ENCODE data around the gene TMEM80.
"Not testable (repeated sequence)": the region's sequence is repeated elsewhere in the genome, so short reads cannot be mapped to it uniquely, and the experiment has no call there.

TMEM80 gene

DNA sequence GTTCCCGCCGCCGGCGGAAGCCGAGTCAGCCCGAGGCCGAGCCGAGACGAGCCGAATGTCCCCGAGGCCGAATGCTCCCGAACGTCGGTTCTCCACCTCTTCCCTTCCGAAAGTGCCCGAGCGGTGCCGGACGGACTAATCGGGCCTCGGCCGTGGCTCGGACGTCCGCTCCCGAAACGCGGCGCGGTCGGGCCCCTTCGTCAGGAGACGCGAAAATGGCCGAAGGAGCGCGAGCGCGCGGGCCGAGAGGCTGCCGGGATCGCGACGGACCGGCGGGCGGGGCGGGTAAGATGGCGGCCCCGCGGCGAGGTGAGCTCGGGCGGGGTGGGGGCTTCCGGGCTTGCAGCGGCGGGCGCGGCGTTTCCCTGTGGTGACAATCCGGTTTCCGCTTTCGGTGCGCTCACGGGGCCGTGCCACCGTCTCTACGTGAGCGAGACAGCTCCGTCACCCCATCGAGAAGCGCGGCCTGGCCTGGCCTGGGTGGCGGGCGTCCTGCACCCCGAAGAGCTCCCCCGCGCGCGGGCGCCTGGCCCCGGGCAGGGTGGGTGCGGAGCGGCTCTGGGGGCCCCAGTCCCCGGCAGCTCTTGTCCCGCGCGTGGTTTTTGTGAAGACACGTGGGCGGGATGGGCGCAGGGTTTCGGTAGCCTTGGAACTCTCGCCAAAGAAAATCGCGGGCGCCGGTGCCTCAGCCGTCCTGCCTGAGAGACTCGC lies at the start of gene TMEM80:
TMEM80 (plus strand) TSS at position 279 of the 711 bp plus-strand sequence; CDS start at position 291, 12 bp downstream.
- FAIRE-seq (peak; percentile 94), DNase-seq (ENCODE audit: insufficient read length, low spot score) (peak; percentile 91)

DNA sequence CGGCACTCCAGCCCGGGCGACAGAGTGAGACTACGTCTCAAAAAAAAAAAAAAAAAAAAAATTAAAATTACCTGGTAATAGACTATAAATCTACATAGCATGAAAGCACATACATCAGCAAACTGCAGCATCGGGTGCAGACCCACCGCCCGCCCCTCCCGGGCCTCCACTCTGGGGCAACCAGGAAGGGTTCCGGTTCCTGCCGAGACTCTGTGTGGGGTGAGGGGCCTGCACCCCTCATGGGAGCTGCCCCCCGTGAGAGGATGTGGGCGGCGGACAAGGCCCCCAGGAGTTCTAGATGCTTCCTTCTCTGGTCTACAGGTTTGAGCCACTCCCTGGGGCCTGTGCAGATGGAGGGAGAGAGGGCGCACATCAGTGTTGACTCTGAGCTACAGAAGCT lies 49.4 kb upstream of the TMEM80 start:
- DNase-seq (ENCODE audit: insufficient read length, low spot score) (no peak), FAIRE-seq (no peak)

DNA sequence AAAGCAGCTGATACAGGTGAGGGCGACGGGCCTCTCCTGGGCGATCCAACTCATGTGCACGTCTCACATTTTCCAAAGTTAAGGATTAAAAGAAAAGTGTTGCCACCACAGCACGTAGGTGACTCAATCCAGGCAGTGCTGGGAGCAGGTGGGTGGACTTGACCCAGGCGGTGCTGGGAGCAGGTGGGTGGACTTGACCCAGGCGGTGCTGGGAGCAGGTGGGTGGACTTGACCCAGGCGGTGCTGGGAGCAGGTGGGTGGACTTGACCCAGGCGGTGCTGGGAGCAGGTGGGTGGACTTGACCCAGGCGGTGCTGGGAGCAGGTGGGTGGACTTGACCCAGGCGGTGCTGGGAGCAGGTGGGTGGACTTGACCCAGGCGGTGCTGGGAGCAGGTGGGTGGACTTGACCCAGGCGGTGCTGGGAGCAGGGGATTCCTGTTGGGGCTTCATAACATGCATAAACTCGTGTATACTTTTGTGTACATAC lies 47.9 kb upstream of the TMEM80 start:
- DNase-seq (ENCODE audit: insufficient read length, low spot score); FAIRE-seq: not testable (repeated sequence)

DNA sequence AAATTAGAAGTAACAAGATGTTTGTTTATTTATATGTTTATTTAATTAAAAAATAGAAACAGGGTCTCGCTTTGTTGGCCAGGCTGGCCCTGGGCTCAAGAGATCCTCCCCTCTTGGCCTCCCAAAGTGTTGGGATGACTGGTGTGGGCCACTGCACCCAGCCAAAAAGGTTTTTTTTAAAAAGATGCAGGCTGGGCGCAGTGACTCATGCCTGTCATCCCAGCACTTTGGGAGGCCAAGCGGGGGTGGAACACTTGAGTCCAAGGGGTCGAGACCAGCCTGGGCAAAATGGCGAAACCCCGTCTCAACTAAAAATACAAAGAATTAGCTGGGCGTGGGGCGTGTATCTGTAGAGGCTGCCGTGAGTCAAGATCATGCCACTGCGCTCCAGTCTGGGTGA lies 45.1 kb upstream of the TMEM80 start:
- no peak for FAIRE-seq
- no peak for DNase-seq (ENCODE audit: insufficient read length, low spot score)

DNA sequence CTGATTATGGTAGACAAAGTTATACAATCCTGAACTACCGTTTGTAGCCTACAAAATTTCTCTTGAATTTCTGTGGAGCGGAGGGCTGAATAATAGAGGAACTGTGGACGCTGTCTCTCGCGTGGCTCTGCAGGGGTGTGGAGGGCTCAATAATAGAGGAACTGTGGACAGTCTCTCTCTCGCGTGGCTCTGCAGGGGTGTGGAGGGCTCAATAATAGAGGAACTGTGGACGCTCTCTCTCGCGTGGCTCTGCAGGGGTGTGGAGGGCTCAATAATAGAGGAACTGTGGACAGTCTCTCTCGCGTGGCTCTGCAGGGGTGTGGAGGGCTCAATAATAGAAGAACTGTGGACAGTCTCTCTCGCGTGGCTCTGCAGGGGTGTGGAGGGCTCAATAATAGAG lies 42.5 kb upstream of the TMEM80 start:
- not testable (repeated sequence) for FAIRE-seq; DNase-seq (ENCODE audit: insufficient read length, low spot score)

DNA sequence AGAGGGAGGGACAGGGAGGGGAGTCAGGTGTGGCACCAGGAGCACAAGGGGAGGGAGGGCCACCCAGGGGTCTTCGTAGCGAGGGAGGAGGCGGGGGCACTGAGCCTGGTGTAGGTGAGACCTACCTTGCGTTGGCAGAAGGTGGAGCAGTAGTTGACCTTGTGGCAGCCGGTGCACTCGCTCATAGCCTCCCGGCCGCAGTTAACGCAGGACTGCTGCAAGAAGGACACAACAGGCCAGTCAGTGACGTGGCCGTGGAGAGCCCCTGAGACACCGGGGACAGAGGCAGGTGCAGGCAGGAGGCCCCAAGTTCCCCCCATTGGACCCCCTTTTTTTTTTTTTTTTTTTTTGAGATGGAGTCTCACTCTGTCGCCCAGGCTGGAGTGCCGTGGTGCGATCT lies 41.8 kb upstream of the TMEM80 start:
- no peak for FAIRE-seq

DNA sequence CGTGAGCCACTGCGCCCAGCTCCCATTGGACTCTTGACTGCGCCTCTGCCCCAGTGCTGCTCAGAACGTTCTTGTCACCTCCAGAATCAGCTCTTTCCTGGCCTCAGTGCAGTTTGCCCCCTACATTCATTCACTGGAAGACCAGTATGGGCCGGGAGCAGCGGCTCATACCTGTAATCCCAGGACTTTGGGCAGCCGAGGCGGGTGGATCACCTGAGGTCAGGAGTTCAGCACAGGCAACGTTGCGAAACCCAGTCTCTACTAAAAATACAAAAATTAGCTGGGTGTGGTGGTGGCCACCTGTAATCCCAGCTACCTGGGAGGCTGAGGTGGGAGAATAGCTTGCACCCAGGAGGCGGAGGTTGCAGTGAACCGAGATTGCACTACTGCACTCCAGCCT lies 41.2 kb upstream of the TMEM80 start:
- not testable (repeated sequence) for FAIRE-seq

More for the DNA sequence above, 41.8 kb upstream of the TMEM80 start:
- no peak for DNase-seq (ENCODE audit: insufficient read length, low spot score)

DNA sequence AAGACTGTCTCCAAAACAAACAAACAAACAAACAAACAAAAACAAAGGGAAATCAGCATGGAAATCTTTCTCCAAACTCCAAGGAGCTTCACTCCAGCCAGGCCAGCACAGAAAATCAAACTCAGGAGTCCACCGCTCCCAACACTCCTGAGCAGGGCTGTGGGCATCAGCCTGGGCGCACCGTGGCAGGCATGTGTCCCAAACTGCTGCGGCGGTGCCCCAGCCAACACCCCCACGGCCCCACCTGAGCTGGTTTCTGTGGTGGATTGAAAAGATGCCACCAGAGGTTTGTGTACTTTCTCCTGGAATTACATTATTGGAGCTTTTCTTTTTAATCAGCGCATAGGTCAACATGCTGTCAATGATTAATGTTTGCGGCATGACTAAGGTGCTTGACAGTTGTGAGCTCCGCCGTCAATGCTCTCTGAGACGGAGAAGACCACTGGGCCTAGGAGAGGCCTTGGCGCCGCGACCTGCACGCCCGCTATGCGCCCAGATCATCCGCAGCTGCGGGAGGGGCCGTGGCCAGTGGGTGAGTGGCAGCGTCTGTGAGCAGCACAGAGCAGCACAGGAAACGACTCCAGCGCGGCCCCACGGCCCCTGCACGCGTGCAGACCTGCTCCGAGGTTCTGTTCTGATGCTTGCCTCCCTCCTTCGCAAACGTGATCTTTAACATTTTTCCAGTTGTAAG lies 40.4 kb upstream of the TMEM80 start:
- DNase-seq (ENCODE audit: insufficient read length, low spot score) (no peak), FAIRE-seq (no peak)

More for the DNA sequence above, 41.2 kb upstream of the TMEM80 start:
- not testable (repeated sequence) for DNase-seq (ENCODE audit: insufficient read length, low spot score)

DNA sequence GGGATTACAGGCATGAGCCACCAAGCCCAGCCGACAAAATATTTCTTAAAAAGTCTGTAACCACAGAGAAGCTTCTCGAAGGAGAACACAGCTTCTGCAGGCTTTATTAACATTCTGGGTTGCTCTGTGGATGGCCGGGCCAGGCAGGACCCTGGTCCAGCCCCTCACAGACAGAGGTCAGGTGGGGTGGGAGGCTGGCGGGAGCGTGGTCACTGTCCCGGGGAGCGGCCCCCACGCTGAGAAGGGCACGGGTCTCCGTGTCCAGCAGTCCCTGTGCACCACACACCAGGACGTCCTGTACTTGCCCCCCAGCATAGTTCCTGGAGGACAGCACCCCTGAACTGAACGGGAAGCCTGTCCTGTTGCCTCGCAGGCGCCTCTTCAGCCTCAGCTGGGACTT lies 39.2 kb upstream of the TMEM80 start:
- DNase-seq (ENCODE audit: insufficient read length, low spot score) (no peak), FAIRE-seq (no peak)

DNA sequence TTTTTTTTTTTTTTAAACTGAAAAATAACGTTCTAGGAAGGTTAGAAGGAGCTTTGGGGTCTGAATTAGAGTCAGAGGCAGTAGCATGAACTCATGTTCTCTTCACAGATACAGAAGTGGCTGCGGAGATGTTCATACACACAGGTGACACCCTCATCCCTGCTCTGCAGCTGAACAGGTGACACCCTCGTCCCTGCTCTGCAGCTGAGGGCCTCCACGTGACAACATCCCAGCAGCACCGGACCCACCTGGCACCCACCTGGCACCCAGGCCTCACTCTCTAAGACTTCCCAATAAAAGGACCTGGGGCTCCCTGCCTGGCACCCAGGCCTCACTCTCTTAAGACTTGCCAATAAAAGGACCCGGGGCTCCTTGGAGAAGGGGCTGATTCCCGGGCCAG lies 38.8 kb upstream of the TMEM80 start:
- DNase-seq (ENCODE audit: insufficient read length, low spot score) = no peak
- no peak for FAIRE-seq

DNA sequence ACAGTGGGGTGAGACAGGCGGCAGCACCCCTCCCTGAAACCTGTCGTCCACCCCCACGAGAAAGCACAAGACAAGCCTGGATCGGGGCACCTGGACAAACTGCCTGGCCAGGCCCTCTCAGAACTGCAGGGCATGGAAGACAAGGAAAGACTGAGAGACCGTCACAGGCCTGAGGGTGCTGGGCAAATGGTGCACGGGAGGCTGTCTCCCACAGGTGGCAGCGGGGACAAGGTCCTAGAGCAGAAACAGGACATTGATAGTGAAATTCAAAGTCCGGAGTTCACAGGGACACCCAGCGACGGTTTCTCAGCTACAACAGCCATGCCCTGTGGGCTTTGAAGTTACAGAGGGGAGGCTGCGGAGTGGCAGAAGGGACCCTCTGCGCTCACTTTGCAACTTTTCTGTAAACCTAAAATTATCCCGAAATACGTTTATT lies 37.9 kb upstream of the TMEM80 start:
- FAIRE-seq (no peak), DNase-seq (ENCODE audit: insufficient read length, low spot score) (no peak)

DNA sequence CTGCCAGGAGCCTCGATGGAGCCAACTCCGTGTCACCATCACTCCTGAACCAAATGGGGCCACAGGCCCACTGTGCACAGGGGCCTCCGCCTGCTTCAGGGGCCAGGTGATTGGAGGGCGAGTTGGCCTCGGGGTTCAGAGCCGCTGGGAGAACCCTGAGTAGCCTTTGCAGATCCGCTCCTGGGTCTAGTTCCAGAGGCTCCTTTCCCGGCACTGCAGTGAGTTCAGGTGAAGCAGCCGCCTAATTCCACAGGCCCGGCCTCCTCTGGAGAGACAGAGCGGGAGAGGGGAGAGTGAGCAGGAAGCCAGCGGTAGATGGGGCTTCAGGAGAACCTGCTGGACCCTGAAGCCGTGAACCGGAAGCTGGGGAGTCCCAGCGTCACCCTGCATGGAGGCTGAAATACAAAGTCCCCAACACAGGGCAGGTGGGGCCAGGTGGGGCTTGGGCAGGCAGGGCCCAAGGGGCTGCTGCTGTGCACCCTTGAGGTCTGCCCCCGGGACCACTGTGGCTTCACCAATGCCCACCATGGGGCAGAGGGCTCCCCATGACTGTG lies 36.0 kb upstream of the TMEM80 start:
- no peak for DNase-seq (ENCODE audit: insufficient read length, low spot score)
- no peak for FAIRE-seq

DNA sequence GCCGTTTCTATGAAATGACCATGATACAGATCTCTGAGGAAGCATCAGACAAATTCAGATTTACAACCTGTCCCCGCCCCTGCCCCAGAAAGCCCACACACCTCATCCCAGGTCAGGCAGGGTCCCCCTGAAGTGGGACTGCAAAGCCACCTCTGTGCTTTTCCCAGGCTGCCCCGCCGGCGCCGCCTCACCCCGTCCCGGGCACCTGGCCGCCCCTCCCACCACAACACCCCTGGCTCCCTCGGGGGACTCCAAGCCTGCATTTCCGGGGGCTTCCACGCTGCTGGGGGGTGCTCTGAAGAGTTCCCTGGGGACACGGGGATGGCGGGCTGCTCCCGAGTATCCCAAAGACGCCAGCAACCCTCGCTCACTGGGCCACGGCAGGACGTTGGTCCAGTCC lies 35.3 kb upstream of the TMEM80 start:
- DNase-seq (ENCODE audit: insufficient read length, low spot score) = no peak
- FAIRE-seq = no peak

DNA sequence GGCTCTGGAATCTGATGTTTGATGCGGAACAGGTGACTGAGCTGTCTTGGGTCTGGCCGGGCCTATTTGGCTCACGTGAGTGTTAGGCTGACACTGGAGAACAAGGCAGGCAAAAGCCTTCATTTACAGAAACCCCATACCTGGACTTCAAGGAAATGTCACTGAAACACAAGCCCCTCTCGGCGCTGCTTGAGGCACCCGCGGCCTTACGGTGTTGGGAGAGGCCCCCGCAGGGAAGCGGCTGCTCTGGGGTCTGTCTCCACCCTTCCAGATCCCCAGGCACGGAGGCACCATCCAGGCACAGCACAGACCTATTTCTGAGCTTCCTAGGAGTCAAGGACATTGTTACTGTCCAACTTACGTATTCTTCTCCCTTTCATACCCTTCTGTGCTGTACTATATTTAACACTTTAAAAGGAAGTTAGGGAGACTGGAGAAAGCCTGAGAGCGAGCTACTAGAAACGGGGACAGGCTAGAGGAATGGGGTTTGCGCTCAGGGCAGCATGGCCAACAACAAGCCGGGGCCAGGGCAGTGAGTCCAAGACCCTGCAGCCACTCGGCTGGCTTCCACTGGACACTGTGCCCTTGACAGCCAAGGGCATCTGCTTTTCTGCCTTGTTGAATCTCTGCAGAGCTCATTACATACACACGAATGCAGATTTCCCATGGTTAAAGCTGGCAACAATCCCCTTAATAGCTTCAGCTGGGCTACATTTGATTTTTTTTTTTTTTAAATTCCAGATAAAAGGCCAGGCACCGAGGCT lies 34.8 kb upstream of the TMEM80 start:
- DNase-seq (ENCODE audit: insufficient read length, low spot score) (no peak), FAIRE-seq (no peak)

DNA sequence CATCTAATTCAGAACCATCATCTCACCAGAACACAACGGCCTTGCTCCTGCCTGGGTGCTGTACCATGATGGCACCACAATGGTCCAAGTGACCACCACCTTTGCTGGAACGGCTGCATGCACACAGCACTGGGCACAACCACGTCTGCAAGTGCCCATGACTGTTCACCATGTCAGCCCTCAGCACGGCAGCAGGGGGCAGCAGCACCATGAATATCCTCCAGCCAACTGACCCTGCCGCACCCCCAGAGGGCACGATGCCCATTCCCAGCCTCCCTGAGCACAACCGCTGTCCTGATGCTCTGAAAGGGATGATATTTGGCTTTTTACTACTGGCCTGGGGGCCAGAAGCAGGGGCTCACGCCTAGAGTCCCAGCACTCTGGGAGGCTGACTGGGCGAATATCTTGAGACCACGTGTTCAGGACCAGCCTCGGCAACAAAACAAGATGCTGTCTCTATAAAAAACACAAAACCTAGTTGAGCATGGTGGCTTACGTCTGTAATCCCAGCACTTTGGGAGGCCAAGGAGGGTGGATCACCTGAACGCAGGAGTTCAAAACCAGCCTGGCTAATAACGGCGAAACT lies 32.8 kb upstream of the TMEM80 start:
- DNase-seq (ENCODE audit: insufficient read length, low spot score) = peak; percentile 78
- peak; percentile 91 for FAIRE-seq

DNA sequence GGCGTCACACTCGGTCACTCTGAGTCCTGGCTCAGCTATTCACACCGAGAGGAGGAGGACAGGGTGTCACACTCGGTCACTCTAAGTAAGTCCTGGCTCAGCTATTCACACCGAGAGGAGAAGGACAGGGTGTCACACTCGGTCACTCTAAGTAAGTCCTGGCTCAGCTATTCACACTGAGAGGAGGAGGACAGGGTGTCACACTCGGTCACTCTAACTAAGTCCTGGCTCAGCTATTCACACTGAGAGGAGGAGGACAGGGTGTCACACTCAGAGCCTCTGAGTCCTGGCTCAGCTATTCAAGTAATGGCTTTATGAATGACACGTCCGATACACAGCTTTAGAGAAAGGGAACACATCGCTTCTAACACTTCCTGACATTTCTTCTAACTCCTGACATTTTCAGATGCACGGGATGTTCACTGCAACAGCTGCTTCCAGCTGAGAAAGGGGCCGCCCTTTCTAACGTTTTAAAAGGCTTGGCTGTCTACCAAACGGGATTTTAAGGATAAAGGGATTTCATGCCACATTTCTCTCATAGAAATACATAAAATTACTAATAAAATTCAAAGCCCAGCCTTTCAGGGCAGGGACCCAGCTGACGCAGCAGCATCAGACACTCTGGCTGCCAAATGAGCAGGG lies 30.4 kb upstream of the TMEM80 start:
- DNase-seq (ENCODE audit: insufficient read length, low spot score) = no peak
- no peak for FAIRE-seq

DNA sequence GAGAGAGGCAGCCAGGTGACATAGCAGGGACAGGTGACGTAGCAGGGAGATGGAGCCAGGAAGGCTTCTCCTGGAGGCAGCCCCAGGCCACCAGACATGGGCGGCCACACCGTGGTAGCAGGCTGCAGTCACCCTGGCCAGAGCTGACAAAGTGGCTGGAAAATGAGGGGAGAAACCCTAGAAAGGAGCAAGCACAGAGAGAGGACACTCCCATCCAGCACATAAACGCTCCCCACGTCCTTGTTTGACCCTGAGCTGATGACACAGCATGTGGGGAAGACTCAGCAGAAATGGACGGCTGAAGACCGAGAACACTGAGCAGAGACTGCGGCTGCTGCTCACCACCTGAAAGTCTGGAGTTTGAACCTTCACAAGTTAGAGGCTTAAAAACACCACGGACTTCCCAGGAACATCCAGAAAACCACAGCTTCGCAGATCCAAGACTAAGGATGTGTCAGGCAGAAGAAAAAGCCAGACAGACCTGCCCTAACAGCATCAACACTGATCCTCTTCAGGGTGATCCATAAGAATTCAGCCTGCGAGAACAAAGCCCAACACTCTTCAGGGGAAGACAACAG lies 29.8 kb upstream of the TMEM80 start:
- FAIRE-seq (no peak), DNase-seq (ENCODE audit: insufficient read length, low spot score) (no peak)

DNA sequence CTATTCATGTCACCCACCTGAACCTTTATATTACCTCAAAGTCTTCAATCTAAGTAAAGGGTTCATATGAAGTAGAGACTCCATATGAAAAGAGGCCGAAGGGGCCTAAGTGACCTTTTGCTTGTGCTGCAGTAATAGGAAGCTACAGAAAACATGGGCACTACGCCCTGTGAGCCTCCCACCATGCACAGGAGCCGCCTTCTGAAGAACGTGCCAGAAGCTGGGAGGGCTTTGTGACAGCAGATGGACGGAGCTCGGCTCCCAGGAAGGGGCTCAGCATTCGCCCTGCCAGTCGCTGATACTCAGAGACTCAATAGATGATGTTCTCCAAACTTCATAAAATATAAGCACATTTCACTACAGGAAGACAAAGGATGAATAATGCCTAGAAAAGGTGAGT lies 21.8 kb upstream of the TMEM80 start:
- FAIRE-seq (no peak), DNase-seq (ENCODE audit: insufficient read length, low spot score) (no peak)

DNA sequence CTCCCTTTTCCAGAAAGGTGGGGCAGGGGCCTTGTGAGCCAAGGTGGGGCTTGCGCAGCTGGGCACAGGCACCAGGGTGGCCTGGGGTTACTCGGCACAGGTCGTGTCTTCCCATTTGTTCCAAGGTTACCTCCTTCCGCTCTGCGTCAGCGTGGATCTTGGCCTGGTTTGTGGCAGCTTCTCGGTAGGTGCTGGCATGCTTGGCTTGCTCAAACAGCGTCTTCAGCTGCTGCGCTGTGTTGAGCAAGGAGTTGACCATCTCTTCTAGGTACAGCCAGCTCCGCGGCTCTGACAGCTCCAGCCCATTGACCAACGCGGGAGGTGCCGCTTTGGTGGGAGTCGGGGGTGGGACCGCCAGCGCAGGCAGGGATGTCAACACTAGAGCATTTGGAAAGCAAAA lies 21.2 kb upstream of the TMEM80 start:
- DNase-seq (ENCODE audit: insufficient read length, low spot score) = no peak
- no peak for FAIRE-seq

DNA sequence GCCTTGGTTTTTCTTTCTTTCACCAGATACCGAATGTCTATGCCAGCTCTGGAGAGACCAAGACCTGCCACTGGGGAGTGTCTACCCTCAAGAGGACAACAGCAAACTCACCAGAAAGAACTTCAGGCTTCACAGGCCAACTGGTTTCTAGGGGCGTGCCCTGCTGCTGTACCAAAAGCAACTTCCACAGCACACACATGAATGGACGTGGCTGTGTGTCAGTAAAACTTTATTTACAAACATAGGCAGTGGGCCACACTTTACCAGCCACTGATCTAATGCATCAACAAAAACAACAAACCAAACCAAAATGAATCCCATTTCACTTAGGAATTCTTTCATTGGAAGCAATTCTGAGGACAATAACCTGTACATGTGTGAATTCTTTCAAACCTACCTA lies 17.3 kb upstream of the TMEM80 start:
- DNase-seq (ENCODE audit: insufficient read length, low spot score) (no peak), FAIRE-seq (no peak)

All from HTR-8/SVneo (cell line).